Tibial artery (tissue), 4 donors: ENCODE data around the gene NHLRC3.

Source experiments
- DNase-seq, 2 donors: peaks; one replicate each; pipeline ENCODE4 v3.0.0-alpha.2; 2019
- H3K27ac ChIP-seq, 2 donors: fragments of 200-600 bp; sonication (generic) in 1 of 2; 1 replicate in 1 of 2; 2 replicates in 1 of 2; pipeline ENCODE4 v1.5.1; 2018 to 2019; ENCODE audit warnings: mild to moderate bottlenecking in 1 of 2
- H3K27me3 ChIP-seq, 2 donors: fragments of 200-600 bp; sonication (generic) in 1 of 2; one replicate each; pipeline versions ENCODE4 v1.5.1 to v1.6.0; 2016 to 2019
- H3K36me3 ChIP-seq, 3 donors: fragments of 200-600 bp; sonication (generic) in 2 of 3; one replicate each; pipeline ENCODE4 v1.5.1; 2016 to 2019; ENCODE audit warnings: mild to moderate bottlenecking in 2 of 3
- H3K4me1 ChIP-seq, 4 donors: fragments of 200-600 bp; sonication (generic) in 2 of 4; 1 replicate in 3 of 4; 2 replicates in 1 of 4; pipeline ENCODE4 v1.5.1; 2016 to 2019
- H3K4me3 ChIP-seq, 2 donors: fragments of 200-600 bp; sonication (generic) in 1 of 2; 1 replicate in 1 of 2; 2 replicates in 1 of 2; pipeline ENCODE4 v1.5.1; 2018 to 2019; ENCODE audit warnings: mild to moderate bottlenecking in 2 of 2
- H3K9me3 ChIP-seq, 3 donors: fragments of 200-600 bp; sonication (generic) in 1 of 3; one replicate each; pipeline ENCODE4 v1.5.1; 2016 to 2019
- CTCF ChIP-seq, 2 experiments: fragments of 200-600 bp in 1 of 2; fragments of 450-650 bp in 1 of 2; IDR thresholded peaks; one replicate each; pipeline ENCODE4 v1.5.1; 2017 to 2019; ENCODE audit warnings: antibody characterized with exemption in 2 of 2, mild to moderate bottlenecking in 1 of 2, moderate library complexity in 1 of 2
- intact Hi-C: fragments of 100-400 bp; cut with DNase I; formaldehyde crosslinking; loops from one replicate; pipeline ENCODE4 v1.15.0; 2023; ENCODE audit warnings: low total_unique reads

The NHLRC3 gene

DNA sequence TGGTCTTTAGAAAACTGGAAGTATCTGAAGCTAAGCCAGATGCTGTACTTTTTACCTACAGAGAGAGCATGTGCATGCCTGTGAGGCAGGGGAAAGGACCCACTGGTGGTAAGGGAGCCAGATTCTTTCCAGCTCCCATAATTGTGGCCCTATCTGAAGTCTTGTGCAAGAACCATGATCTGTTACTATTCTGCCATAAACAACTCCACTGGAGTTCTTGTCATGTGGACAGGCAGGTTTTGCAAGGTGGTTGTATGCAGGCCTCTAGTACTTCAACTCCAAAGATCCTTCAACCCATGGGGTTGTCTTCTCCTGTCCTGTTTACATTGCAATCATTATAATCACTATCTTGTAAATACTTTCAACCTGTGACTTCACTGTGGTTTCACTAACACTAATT lies 14.5 kb upstream of the NHLRC3 start:
- Histone ChIP-seq H3K27ac (no peak overlapping the region), H3K9me3 (no peaks in the 10 kb centered on the region), H3K27me3 (no peaks in the 10 kb centered on the region), H3K4me3 (no peak overlapping the region), H3K4me1 (no peaks in the 10 kb centered on the region), H3K36me3 (peaks cover 56 to 75% (median 59%) of the 10 kb centered on the region in 3 donors)
- no peak for DNase-seq
- no peak for TF ChIP-seq CTCF (IDR thresholded peaks at IDR 0.05)
- intact Hi-C loops: no loop called here

DNA sequence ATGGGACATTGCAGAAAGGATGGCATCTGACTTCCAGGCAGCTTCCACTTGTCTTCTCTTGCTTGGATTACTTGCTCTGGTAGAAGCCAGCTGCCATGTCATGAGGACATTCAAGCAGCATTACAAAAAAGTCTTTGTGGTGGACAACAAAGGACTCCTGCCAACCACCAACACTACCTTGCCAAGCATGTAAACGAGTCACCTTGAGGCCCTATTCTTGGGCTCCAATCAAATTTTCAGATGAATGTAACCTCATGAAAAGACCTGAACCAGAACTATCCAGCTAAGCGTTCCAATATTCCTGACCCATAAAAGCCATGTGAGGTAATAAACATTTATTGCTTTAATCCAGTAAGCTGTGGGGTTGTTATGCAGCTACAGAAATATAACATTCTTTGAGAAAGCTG lies 12.8 kb upstream of the NHLRC3 start:
- no peak for TF ChIP-seq CTCF (IDR thresholded peaks at IDR 0.05)
- Histone ChIP-seq H3K4me1 (no peaks in the 10 kb centered on the region), H3K27ac (no peak overlapping the region), H3K27me3 (no peaks in the 10 kb centered on the region), H3K9me3 (no peaks in the 10 kb centered on the region), H3K36me3 (peaks cover 56 to 76% (median 59%) of the 10 kb centered on the region in 3 donors), H3K4me3 (no peak overlapping the region)
- DNase-seq: no peak
- intact Hi-C loops: no loop called here

- H3K4me1 ChIP-seq: peaks cover 0 to 31% (median 20%) of the 10 kb centered on the region in 4 donors
- H3K27me3 ChIP-seq: no peaks in the 10 kb centered on the region
- H3K27ac ChIP-seq: no peak overlapping the region
- TF ChIP-seq CTCF (IDR thresholded peaks at IDR 0.05): no peak
- H3K4me3 ChIP-seq: no peak overlapping the region
- DNase-seq: no peak
- intact Hi-C loops: no loop called here
- peaks cover 4 to 17% (median 12%) of the 10 kb centered on the region in 3 donors for H3K36me3 ChIP-seq
- H3K9me3 ChIP-seq: no peaks in the 10 kb centered on the region
Observed at GRCh38 chr13:39032150-39032549, 6.1 kb upstream of the NHLRC3 start.

DNA sequence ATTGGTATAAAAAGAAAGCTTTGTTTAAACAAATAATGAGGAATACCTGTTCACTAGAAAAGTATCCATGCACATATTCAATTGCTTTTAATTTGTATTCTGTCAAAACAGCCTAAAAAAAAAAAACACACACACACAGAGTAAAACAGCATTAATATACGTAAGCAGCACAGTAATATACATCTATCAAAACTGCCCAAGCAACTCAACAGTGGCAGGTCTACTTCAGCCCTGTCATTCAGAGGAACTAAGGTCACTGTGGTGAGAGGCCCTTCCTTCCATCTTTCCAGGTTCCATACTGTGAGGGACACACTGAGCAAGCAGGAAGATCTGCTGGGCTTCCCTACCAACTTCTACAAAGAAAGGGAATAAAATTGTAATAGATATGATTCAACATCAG lies 4.2 kb upstream of the NHLRC3 start:
- intact Hi-C loops: no loop called here
- Histone ChIP-seq H3K36me3 (peaks cover 0 to 6% (median 0%) of the 10 kb centered on the region in 3 donors), H3K4me3 (no peak overlapping the region), H3K27ac (no peak overlapping the region), H3K4me1 (peaks cover 0 to 34% (median 22%) of the 10 kb centered on the region in 4 donors), H3K9me3 (no peaks in the 10 kb centered on the region), H3K27me3 (no peaks in the 10 kb centered on the region)
- DNase-seq: no peak
- no peak for TF ChIP-seq CTCF (IDR thresholded peaks at IDR 0.05)

DNA sequence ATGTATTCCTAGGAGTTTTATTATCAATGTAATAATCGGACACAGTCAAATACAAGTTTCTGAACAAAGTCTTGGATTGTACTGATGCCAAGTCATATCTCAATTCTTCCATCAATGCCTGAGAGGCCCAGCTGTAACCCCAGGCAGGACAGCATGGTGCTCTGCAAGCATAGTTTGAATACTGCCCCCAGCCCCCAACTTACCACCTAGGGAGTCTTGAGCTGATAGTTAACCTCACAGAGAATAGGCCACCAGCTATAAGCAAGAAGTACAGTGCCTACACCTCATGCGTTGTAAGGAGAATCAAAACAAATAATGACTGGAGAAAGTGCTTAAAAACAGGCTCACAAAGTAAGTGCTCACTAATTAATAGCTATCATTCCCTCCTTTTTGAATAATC lies 3.1 kb upstream of the NHLRC3 start:
- Histone ChIP-seq H3K9me3 (no peaks in the 10 kb centered on the region), H3K27ac (no peak overlapping the region), H3K36me3 (peaks cover 0 to 5% (median 0%) of the 10 kb centered on the region in 3 donors), H3K27me3 (no peaks in the 10 kb centered on the region), H3K4me3 (peak overlapping the region; percentile 75 to 92), H3K4me1 (peaks cover 0 to 45% (median 26%) of the 10 kb centered on the region in 4 donors)
- no peak for DNase-seq
- intact Hi-C loops: no loop called here
- TF ChIP-seq CTCF (IDR thresholded peaks at IDR 0.05): no peak

- H3K27me3 ChIP-seq: no peaks in the 10 kb centered on the region
- no peaks in the 10 kb centered on the region for H3K36me3 ChIP-seq
- no peak overlapping the region for H3K27ac ChIP-seq
- DNase-seq: no peak
- H3K4me3 ChIP-seq: peak overlapping the region; percentile 75 to 92
- no peak for TF ChIP-seq CTCF (IDR thresholded peaks at IDR 0.05)
- intact Hi-C loops: no loop called here
- H3K4me1 ChIP-seq: peaks cover 0 to 51% (median 28%) of the 10 kb centered on the region in 4 donors
- H3K9me3 ChIP-seq: no peaks in the 10 kb centered on the region
Observed at GRCh38 chr13:39035799-39036198, 2.5 kb upstream of the NHLRC3 start.
